Left kidney (tissue), 2 donors: Measurements from ENCODE around the gene OMP. TPM values are rescaled to one million over a fixed set of nuclear protein-coding genes. Genes with fewer than 3 reads are reported as not detected.

Source experiments
- DNase-seq: peaks from one replicate; pipeline ENCODE4 v3.0.0-alpha.2; 2013
- polyA plus RNA-seq: library from polyadenylated mRNA; unstranded; fragments of 120-200 nt; gene quantifications from one replicate; pipeline ENCODE4 v1.2.1, GENCODE V29; 2013; ENCODE audit not compliant: insufficient read length

OMP gene
- polyA plus RNA-seq, 1 donor: not detected

- no peak for DNase-seq
Observed at GRCh38 chr11:77123591-77123990, 21.0 kb downstream of the OMP start.

GRCh38 chr11:77124041-77124440, 21.4 kb downstream of the OMP start:
- DNase-seq: no peak

DNA sequence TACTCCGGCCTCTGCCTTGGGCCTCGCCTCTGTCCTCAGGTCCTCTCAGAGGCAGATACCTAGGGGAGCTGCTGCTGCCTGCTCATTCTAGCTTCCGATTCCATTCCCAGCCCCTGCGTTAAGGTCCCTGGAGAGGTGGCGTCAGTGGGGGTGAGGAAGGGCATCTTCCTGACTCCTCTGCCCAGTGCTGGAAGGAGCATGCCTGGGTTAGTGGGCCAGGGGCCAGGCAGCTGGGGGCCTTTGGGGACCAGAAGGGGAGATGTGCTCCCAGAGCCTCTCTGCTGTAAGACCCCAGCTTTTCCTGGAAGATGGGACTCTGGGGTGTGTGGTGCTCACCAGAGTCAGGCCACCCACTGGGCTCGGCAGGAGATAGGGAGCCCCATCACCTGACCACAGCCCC, 21.8 kb downstream of the OMP start:
- DNase-seq: no peak

- no peak for DNase-seq
Observed at GRCh38 chr11:77125191-77125590, 22.6 kb downstream of the OMP start.

DNA sequence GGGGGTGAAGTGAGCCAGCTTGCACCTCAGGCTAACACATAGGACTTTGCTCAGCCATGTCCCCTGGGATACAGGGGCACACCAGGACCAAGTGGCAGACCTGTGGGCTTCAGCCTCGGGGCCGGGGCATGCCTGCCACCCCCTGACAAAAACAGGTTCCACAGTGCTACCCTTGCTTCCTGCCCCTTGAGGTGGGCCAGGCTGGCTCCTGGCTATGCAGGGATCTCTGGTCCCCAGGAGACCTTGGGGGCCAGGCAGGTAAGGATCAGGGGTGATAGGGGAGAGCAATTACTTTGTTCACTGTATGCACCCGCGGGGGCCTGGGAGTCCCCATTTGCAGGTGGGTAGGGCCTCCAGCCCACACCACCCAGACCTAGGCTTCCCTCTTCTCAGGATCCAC, 23.1 kb downstream of the OMP start:
- DNase-seq: no peak

GRCh38 chr11:77126156-77126775, 23.6 kb downstream of the OMP start:
- no peak for DNase-seq

- DNase-seq: no peak
Observed at GRCh38 chr11:77126861-77127234, 24.2 kb downstream of the OMP start.

- DNase-seq: peak; percentile 53
Observed at GRCh38 chr11:77127235-77127911, 24.7 kb downstream of the OMP start.

GRCh38 chr11:77127920-77128691, 25.5 kb downstream of the OMP start, which contains the start of gene MYO7A:
TSS of gene MYO7A (plus strand) at chr11:77128246. CDS start at chr11:77130635, 2,389 bp downstream.
- peak; percentile 83 for DNase-seq

DNA sequence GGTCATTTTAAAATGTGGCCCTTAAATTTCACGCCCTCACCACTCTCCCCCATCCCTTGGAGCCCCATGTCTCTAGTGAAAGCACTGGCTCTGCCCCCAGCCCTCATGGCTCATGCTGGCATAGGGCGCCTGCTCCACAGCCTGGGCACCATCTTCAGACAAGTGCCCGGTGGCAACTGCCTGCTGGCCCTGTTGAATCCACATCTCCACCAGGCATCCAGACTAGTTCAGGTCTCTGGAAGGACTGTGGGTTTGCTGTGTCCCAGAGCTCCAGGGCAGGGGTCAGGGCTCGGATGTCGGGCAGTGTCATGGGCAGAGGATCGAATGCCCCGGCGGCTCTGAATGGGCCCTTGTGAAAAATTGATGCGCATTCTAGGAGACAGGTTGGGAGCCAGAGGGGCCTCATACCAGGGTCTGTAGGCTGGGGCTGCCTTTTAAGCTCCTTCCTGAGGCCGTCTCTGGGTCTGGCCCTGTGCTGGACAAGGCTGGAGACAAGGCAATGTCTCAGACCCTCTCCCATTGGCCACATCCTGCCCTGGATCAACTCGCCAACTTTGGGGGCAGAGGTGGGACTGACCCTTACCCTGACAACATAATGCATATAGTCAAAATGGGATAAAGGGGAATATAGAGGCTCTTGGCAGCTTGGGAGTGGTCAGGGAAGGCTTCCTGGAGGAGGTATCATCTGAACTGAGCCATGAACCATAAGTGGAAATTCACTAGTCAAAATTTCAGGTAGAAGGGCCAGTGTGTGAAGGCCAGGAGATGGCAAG, 26.6 kb downstream of the OMP start:
- DNase-seq: no peak

DNA sequence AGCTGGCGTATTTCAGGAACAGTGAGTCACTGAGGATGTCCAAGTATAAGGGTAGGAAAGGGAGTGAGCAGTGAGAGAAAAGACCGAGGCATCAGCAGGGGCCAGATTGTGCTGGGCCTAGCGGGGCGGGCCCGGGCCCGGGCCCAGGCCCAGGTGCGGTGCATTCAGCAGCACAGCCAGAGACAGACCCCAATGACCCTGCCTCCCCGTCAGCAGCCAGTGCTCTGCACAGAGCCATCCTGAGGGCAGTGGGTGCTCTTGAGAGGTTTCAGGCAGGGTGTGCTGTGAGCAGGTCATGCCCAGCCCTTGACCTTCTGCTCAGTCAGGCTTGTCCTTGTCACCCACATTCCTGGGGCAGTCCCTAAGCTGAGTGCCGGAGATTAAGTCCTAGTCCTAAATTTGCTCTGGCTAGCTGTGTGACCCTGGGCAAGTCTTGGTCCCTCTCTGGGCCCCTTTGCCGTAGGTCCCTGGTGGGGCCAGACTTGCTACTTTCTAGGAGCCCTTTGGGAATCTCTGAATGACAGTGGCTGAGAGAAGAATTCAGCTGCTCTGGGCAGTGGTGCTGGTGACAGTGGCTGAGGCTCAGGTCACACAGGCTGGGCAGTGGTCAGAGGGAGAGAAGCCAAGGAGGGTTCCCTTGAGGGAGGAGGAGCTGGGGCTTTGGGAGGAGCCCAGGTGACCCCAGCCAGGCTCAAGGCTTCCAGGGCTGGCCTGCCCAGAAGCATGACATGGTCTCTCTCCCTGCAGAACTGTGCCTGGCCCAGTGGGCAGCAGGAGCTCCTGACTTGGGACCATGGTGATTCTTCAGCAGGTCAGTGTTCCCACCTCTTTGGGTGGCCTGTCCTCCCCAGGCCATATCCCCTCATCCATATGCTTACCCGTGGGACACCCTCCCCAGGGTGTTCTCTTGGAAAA, 27.5 kb downstream of the OMP start:
- no peak for DNase-seq

DNA sequence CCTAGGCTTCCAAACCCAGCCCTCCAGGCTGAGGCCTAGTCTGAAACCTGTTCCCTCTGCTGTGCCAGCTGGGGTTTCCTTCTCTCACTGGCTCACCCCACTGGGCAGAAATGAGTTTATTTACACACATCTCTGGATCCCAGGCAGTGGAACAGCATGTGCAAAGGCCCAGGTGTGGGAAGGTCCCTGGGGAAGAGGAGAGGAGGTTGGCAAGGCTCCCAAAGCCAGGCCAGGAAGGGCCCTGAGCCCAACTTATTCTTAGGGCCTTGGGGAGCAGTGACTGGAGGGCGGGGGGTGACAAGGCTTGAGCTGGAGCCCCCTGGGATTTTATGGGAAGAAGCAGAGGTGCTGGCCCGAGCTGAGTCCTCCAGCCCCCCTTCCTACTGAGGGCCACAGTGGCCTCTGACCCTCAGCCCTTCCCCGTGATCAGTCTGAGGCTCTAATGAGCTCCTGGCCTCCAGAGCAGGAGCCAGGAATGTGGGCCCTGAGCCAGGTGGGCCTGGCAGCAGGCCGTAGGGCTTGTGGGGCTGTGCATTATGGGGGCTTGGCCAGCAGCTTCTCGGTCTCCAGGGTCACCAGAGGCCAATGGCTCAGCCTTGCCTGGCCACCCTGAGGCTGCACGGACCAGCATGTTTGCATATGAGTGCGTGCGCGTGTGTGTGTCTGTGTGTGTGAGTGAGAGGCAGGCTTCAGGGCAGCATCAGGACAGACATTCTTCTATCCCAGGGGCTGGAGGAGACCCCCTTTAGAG, 28.3 kb downstream of the OMP start:
- DNase-seq: no peak

DNA sequence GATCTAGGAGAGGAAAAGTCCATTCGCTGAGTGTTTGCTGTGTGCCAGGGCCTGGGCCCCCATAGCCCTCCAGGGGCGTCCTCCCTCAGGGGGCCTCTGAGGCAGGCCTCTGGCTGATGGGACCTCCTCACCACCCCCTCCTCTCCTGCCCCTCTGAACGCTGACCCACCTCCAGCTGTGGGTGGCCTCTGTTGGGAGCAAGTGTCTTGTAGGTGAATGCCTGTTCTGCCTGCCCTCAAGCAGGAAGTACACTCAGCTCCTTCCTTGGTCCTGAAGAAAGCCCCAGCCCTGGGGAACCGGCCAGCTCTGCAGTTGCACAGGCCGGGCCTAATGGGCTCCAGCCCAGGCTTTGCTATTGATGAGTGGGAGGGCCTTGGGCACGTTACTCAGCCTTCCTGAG, 28.9 kb downstream of the OMP start:
- DNase-seq: no peak

GRCh38 chr11:77135069-77135468, 32.4 kb downstream of the OMP start:
- no peak for DNase-seq

GRCh38 chr11:77136074-77136473, 33.4 kb downstream of the OMP start:
- no peak for DNase-seq

DNA sequence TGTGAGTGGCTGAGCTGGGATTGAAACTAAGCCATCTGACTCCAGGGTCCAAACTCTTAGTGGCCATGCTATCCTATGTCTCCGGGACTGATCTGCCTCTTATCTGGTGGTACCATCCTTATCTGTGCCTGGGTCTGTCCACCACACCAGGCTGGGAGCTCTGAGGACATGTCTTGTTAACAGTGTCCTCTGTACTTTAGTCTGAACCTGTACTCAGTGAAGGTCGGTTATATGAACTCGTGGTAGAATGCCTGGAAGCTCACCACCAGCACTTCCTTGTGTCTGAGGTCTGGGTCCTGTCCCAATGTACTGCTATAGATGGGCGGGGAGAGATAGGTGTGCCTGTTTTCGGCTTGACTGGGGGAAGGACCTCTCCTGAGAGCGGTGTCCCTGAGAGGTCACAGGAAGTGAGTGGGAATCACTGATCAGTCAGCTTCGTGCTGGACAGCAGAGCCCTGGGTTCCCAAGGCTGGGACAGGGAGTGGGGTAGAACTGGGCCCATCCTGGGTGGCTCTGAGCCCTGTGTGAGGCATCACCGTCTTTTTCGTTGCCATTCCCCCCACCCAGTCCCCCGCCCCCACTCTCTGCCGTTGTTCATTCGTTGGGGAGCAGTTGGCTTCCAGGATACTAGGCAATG, 34.3 kb downstream of the OMP start:
- DNase-seq: no peak

GRCh38 chr11:77137421-77137820, 34.8 kb downstream of the OMP start:
- DNase-seq: no peak

GRCh38 chr11:77138106-77138649, 35.5 kb downstream of the OMP start:
- DNase-seq: no peak

DNA sequence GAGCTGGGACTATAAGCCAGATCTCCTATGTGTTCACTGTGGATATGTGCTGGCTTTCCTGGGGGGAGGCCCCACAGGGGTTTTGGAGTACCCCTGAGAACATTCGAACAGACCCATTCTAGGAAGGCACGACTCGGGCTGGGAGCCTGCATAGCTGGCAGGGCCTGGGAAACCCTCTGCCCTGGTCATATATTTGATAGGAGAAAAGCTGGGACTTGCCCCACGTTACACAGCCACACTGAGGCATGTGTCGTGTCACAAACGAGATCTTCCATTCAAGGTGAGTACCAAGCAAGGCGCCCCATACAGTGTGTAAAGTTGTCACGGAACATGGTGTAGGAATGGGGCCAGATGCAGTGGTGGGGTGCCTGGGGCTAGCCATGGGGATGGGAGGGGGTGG, 36.6 kb downstream of the OMP start:
- DNase-seq: no peak
